Uterus (tissue), 2 donors: ENCODE data around the gene AP2A2.

ENCODE experiments used
- POLR2A ChIP-seq, 2 donors: fragments of 450-650 bp; IDR thresholded peaks; one replicate each; pipeline ENCODE4 v1.6.1; 2016; ENCODE audit warnings: antibody characterized with exemption in 2 of 2, mild to moderate bottlenecking in 1 of 2, moderate library complexity in 1 of 2
- TF ChIP-seq, protein P1 (sequence below), 4 experiments: fragments of 200-600 bp in 2 of 4; fragments of 450-650 bp in 2 of 4; sonication (generic) in 2 of 4; IDR thresholded peaks; one replicate each; pipeline ENCODE4 v1.5.1; 2016 to 2019; ENCODE audit warnings: antibody characterized with exemption in 4 of 4, mild to moderate bottlenecking in 2 of 4, moderate library complexity in 1 of 4

GRCh38 chr11:1052133-1053011 is 126.7 kb downstream of the AP2A2 start:
- TF ChIP-seq, protein P1, sequence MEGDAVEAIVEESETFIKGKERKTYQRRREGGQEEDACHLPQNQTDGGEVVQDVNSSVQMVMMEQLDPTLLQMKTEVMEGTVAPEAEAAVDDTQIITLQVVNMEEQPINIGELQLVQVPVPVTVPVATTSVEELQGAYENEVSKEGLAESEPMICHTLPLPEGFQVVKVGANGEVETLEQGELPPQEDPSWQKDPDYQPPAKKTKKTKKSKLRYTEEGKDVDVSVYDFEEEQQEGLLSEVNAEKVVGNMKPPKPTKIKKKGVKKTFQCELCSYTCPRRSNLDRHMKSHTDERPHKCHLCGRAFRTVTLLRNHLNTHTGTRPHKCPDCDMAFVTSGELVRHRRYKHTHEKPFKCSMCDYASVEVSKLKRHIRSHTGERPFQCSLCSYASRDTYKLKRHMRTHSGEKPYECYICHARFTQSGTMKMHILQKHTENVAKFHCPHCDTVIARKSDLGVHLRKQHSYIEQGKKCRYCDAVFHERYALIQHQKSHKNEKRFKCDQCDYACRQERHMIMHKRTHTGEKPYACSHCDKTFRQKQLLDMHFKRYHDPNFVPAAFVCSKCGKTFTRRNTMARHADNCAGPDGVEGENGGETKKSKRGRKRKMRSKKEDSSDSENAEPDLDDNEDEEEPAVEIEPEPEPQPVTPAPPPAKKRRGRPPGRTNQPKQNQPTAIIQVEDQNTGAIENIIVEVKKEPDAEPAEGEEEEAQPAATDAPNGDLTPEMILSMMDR (IDR thresholded peaks at IDR 0.05), result no peak
- no peak for TF ChIP-seq POLR2A (IDR thresholded peaks at IDR 0.05)
